ENCODE data around the gene GRHL1.

- no peak for TF ChIP-seq CTCF (IDR thresholded peaks at IDR 0.05)
- no peak for TF ChIP-seq POLR2A (IDR thresholded peaks at IDR 0.05)
Measured at GRCh38 chr2:10035053-10035422, 83.5 kb downstream of the GRHL1 start.
